H1 (cell line): ENCODE results near the gene KXD1. TPM values are rescaled to one million over a fixed set of nuclear protein-coding genes. Genes with fewer than 3 reads are reported as not detected.

Source experiments
- BACH1 ChIP-seq: IDR thresholded peaks from 2 replicates; pipeline ENCODE4 v1.6.1; 2012; ENCODE audit warnings: low read length, improper control_type of control experiment
- CHD2 ChIP-seq: IDR thresholded peaks from 2 replicates; pipeline ENCODE4 v1.6.1; 2012; ENCODE audit warnings: low read length, improper control_type of control experiment
- HDAC2 ChIP-seq, 2 experiments: fragments of 300-600 bp in 1 of 2; sonication (generic) in 1 of 2; IDR thresholded peaks; 2 replicates each; pipeline ENCODE4 v1.6.1; 2011 to 2012; ENCODE audit warnings: low read depth in 2 of 2, low read length in 2 of 2, mild to moderate bottlenecking in 2 of 2, moderate library complexity in 2 of 2, borderline replicate concordance in 1 of 2, inconsistent platforms in 1 of 2
- MAFK ChIP-seq: IDR thresholded peaks from 2 replicates; pipeline ENCODE4 v1.6.1; 2012; ENCODE audit warnings: low read depth, mild to moderate bottlenecking, improper control_type of control experiment, low read length
- POLR2A ChIP-seq, 2 experiments: IDR thresholded peaks; 1 replicate in 1 of 2; 2 replicates in 1 of 2; pipeline ENCODE4 v1.6.1; 2011; ENCODE audit warnings: low read depth in 2 of 2, low read length in 2 of 2, mild to moderate bottlenecking in 2 of 2; ENCODE audit errors: control extremely low read depth in 1 of 2
- POU5F1 ChIP-seq: IDR thresholded peaks from 2 replicates; pipeline ENCODE4 v1.6.1; 2011; ENCODE audit warnings: low read depth, mild to moderate bottlenecking, low read length, moderate library complexity
- RXRA ChIP-seq: IDR thresholded peaks from 2 replicates; pipeline ENCODE4 v1.6.1; 2011; ENCODE audit warnings: low read depth, mild to moderate bottlenecking, low read length, moderate library complexity; ENCODE audit not compliant: insufficient read depth
- SAP30 ChIP-seq: fragments of 300-600 bp; sonication (generic); IDR thresholded peaks from 2 replicates; pipeline ENCODE4 v1.7.1; 2012; ENCODE audit warnings: low read length, moderate library complexity, mild to moderate bottlenecking, inconsistent platforms; ENCODE audit not compliant: insufficient read depth, insufficient replicate concordance
- TAF1 ChIP-seq: IDR thresholded peaks from 2 replicates; pipeline ENCODE4 v1.6.1; 2011; ENCODE audit warnings: mild to moderate bottlenecking, low read depth, low read length
- polyA plus RNA-seq, 7 experiments: library from polyadenylated mRNA; depleted of rRNA in 3 of 7; stranded (reverse) in 5 of 7; unstranded in 2 of 7; fragments of >200 nt in 5 of 7; fragments of 200-250 nt in 2 of 7; gene quantifications; 1 replicate in 5 of 7; 2 replicates in 1 of 7; 4 replicates in 1 of 7; pipeline versions ENCODE4 v1.2.1 to v1.2.3, GENCODE V29; 2011 to 2013; ENCODE audit warnings: missing spikeins in 2 of 7, mixed read lengths in 2 of 7
- total RNA-seq: library from RNA; stranded (reverse); fragmentation: NEBNext Ultra II Directional; extraction: Animal tissue kit (Norgen Biotek cat#: 25700); gene quantifications from 2 replicates; pipeline ENCODE4 v1.2.1, GENCODE V29; 2021
- TF ChIP-seq, protein P1 (sequence below): IDR thresholded peaks from 2 replicates; pipeline ENCODE4 v1.6.1; 2012; ENCODE audit warnings: low read length, inconsistent platforms
- TF ChIP-seq, protein P2 (sequence below): IDR thresholded peaks from 2 replicates; pipeline ENCODE4 v1.6.1; 2011; ENCODE audit warnings: low read depth, mild to moderate bottlenecking, low read length; ENCODE audit not compliant: insufficient read depth
- TF ChIP-seq, protein P3 (sequence below): IDR thresholded peaks from 2 replicates; pipeline ENCODE4 v1.6.1; 2012; ENCODE audit warnings: inconsistent platforms

The KXD1 gene
- total and polyA plus RNA-seq, 2 of the 8 experiments (the other 6 are each of a cell fraction or from before 2014, with no cell fraction given) = 115 to 267 TPM

DNA sequence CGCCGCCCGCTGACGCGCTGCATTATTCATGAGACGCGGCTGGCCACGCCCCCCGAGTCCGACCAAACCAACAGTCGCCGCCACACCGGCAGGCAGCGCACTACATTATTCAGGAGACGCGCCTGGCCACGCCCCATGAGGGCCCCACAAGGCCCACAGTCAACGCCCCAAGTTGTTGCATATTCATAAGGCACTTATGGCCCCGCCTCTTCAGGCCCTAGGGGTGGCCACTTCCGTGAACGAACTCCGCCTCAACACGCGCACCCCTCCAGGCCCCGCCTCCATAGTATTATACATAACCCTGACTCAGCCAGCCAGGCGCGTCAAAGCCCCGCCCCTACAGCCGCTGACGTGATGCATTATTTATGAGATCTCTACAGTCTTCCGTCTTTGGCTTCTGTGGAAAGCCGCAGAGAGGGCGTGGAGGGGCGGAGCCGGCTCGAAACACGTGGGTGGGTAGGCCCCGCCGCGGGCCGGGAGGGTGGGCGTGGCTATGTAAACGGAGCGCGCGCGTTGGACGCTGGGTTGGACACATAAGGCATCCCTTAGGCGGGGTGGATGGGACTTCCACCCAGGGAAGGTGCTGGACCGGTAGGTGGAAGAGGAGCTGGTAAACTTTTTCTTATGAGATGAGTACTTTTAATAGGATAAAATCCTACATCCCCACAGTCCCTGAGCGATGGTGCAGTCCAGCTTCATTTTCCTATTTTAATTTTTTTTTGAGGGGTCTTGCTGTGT lies 35.4 kb upstream of the KXD1 start (continued):
- TF ChIP-seq SAP30 = no peak
- TF ChIP-seq POU5F1 = peak; percentile 97
- no peak for TF ChIP-seq RXRA
- no peak for TF ChIP-seq POLR2A (IDR thresholded peaks at IDR 0.05; ENCODE audit: control extremely low read depth in 1 of 2, low read depth in 2 of 2, low read length in 2 of 2)
- TF ChIP-seq BACH1 = peak; percentile 90
- TF ChIP-seq, protein P1, sequence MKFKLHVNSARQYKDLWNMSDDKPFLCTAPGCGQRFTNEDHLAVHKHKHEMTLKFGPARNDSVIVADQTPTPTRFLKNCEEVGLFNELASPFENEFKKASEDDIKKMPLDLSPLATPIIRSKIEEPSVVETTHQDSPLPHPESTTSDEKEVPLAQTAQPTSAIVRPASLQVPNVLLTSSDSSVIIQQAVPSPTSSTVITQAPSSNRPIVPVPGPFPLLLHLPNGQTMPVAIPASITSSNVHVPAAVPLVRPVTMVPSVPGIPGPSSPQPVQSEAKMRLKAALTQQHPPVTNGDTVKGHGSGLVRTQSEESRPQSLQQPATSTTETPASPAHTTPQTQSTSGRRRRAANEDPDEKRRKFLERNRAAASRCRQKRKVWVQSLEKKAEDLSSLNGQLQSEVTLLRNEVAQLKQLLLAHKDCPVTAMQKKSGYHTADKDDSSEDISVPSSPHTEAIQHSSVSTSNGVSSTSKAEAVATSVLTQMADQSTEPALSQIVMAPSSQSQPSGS = 0 out of 2 replicates have a peak, but pooled peaks have one; percentile 44
- TF ChIP-seq, protein P2, sequence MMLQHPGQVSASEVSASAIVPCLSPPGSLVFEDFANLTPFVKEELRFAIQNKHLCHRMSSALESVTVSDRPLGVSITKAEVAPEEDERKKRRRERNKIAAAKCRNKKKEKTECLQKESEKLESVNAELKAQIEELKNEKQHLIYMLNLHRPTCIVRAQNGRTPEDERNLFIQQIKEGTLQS = no peak
- TF ChIP-seq, protein P3, sequence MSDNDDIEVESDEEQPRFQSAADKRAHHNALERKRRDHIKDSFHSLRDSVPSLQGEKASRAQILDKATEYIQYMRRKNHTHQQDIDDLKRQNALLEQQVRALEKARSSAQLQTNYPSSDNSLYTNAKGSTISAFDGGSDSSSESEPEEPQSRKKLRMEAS = 0 out of 2 replicates have a peak, but pooled peaks have one; percentile 5
- TF ChIP-seq HDAC2 (IDR thresholded peaks at IDR 0.05; ENCODE audit: borderline replicate concordance in 1 of 2, low read depth in 2 of 2, low read length in 2 of 2) = peak in 1 of 2 experiments; percentile 98; a peak in 2 of 4 replicates
- no peak for TF ChIP-seq CHD2
- peak; percentile 51; the same call in 1 of the 2 replicates for TF ChIP-seq TAF1
- peak; percentile 32; the same call in 1 of the 2 replicates for TF ChIP-seq MAFK
